ENCODE data around the gene NHEJ1.

DNA sequence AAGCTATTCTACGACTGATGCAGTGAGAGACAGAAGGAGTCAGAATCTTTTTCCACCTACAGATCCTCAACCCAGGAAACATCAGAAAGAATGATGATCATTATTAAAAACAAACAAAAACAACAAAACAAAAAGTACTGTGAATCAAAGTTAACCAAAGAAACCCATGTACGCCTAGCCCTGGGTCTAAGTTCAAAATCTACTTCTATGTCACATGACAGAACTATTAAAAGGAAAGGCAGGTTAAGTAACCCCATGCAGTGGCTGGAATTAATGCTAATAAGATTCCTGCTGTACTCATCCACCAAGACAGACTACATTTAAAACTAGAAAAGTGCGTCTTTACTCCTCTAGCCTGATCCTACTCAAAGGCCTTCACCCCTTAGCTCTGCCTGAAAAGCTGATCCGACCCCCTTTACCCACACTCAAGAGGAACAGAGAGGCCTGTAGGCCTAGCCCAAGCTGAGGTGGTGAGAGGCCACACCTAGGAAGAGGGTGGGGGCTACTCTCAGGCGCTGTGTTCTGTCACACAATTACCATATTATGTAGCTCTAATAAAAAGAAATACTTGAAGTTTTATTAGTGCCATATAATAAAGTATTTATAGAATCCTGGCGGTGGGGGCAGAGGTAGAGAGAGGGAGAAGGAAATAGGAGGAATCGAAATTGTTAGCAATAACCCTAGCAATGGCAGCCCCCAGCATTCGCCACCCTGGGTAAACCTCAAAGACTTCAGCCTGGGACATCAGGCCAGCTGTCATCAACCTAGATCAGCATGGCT, 37.1 kb downstream of the NHEJ1 start:
- TF ChIP-seq CTCF (IDR thresholded peaks at IDR 0.05) (no peak), POLR2A (IDR thresholded peaks at IDR 0.05) (no peak)

Measured in ovary (tissue), 3 donors.